CD14-positive monocyte (primary cell): ENCODE measurements around the gene MIF. TPM values are rescaled to one million over a fixed set of nuclear protein-coding genes. Genes with fewer than 3 reads are reported as not detected.

ENCODE experiments used
- DNase-seq, 3 donors: peaks; one replicate each; pipeline ENCODE4 v3.0.0-alpha.2; 2011 to 2022
- H2AFZ ChIP-seq: 2 replicates; pipeline ENCODE4 v1.6.0; 2012; ENCODE audit warnings: mild to moderate bottlenecking, low read depth, low read length, inconsistent platforms; ENCODE audit not compliant: insufficient read depth, poor library complexity, severe bottlenecking
- H3K27ac ChIP-seq, 2 donors: 1 replicate in 1 of 2; 2 replicates in 1 of 2; pipeline ENCODE4 v1.5.1; 2012 to 2013; ENCODE audit warnings: low read length in 2 of 2, control low read depth in 1 of 2, inconsistent platforms in 1 of 2, low read depth in 1 of 2, mild to moderate bottlenecking in 1 of 2
- H3K27me3 ChIP-seq, 2 donors: one replicate each; pipeline versions ENCODE4 v1.6.0 to v1.6.1; 2011 to 2013; ENCODE audit warnings: low read length in 2 of 2; ENCODE audit not compliant: control insufficient read depth in 2 of 2, insufficient read depth in 2 of 2
- H3K36me3 ChIP-seq, 2 donors: replicated peaks in 1 of 2; 1 replicate in 1 of 2; 2 replicates in 1 of 2; pipeline versions ENCODE4 v1.5.1 to v1.6.1; 2012 to 2013; ENCODE audit warnings: low read length in 2 of 2, control low read depth in 1 of 2, inconsistent platforms in 1 of 2, mild to moderate bottlenecking in 1 of 2; ENCODE audit not compliant: insufficient read depth in 2 of 2, control insufficient read depth in 1 of 2
- H3K4me1 ChIP-seq, 2 donors: 1 replicate in 1 of 2; 2 replicates in 1 of 2; pipeline versions ENCODE4 v1.5.1 to v1.6.1; 2012 to 2013; ENCODE audit warnings: low read length in 2 of 2, control low read depth in 1 of 2, inconsistent platforms in 1 of 2, mild to moderate bottlenecking in 1 of 2, moderate library complexity in 1 of 2; ENCODE audit not compliant: insufficient read depth in 2 of 2, control insufficient read depth in 1 of 2
- H3K4me2 ChIP-seq: replicated peaks from 2 replicates; pipeline ENCODE3; 2012; ENCODE audit warnings: low read length, moderate library complexity, mild to moderate bottlenecking; ENCODE audit not compliant: poor library complexity, severe bottlenecking; ENCODE audit errors: extremely low read depth
- H3K4me3 ChIP-seq, 3 experiments: fragments of 200-600 bp in 1 of 3; sonication (generic) in 1 of 3; replicated peaks in 1 of 3; 1 replicate in 2 of 3; 2 replicates in 1 of 3; pipeline ENCODE4 v1.5.1; 2011 to 2013; ENCODE audit warnings: low read length in 3 of 3, mild to moderate bottlenecking in 3 of 3, control low read depth in 2 of 3, low read depth in 2 of 3, inconsistent platforms in 1 of 3, moderate library complexity in 1 of 3
- H3K79me2 ChIP-seq: 2 replicates; pipeline ENCODE4 v1.6.0; 2012; ENCODE audit warnings: mild to moderate bottlenecking, control low read depth, inconsistent platforms, low read length, moderate library complexity; ENCODE audit not compliant: insufficient read depth
- H3K9ac ChIP-seq: 2 replicates; pipeline ENCODE4 v1.6.0; 2017; ENCODE audit warnings: low read length, mild to moderate bottlenecking; ENCODE audit not compliant: insufficient read depth, poor library complexity, severe bottlenecking
- H3K9me3 ChIP-seq, 2 donors: replicated peaks in 1 of 2; 1 replicate in 1 of 2; 2 replicates in 1 of 2; pipeline versions ENCODE4 v1.5.1 to v1.6.1; 2012 to 2013; ENCODE audit warnings: low read length in 2 of 2, control low read depth in 1 of 2; ENCODE audit not compliant: control insufficient read depth in 1 of 2, insufficient read depth in 1 of 2
- H4K20me1 ChIP-seq: 2 replicates; pipeline ENCODE4 v1.6.0; 2012; ENCODE audit warnings: mild to moderate bottlenecking, low read length, control low read depth, moderate library complexity; ENCODE audit not compliant: insufficient read depth
- H3K27ac Mint-ChIP-seq, 7 donors: one replicate each; pipeline ENCODE4 v1.8.0; 2020; ENCODE audit warnings: mild to moderate bottlenecking in 7 of 7, mixed read lengths in 7 of 7, moderate library complexity in 6 of 7, inconsistent platforms in 2 of 7
- H3K27me3 Mint-ChIP-seq, 3 donors: one replicate each; pipeline ENCODE4 v1.8.0; 2021 to 2022; ENCODE audit warnings: low read depth in 3 of 3, mild to moderate bottlenecking in 3 of 3, mixed read lengths in 3 of 3, moderate library complexity in 3 of 3, inconsistent platforms in 1 of 3
- H3K36me3 Mint-ChIP-seq, 2 donors: one replicate each; pipeline ENCODE4 v1.8.0; 2020; ENCODE audit warnings: mixed read lengths in 2 of 2, inconsistent platforms in 1 of 2, mild to moderate bottlenecking in 1 of 2
- H3K4me1 Mint-ChIP-seq: one replicate; pipeline ENCODE4 v1.8.0; 2020; ENCODE audit warnings: mild to moderate bottlenecking, mixed read lengths
- H3K4me3 Mint-ChIP-seq, 2 donors: one replicate each; pipeline ENCODE4 v1.8.0; 2020; ENCODE audit warnings: mild to moderate bottlenecking in 2 of 2, mixed read lengths in 2 of 2, moderate library complexity in 1 of 2
- H3K9me3 Mint-ChIP-seq, 7 donors: one replicate each; pipeline ENCODE4 v1.8.0; 2020 to 2022; ENCODE audit warnings: mixed read lengths in 7 of 7, mild to moderate bottlenecking in 6 of 7, moderate library complexity in 6 of 7, inconsistent platforms in 2 of 7
- CTCF ChIP-seq: fragments of 200-600 bp; IDR thresholded peaks from one replicate; pipeline ENCODE4 v1.8.0; 2022; ENCODE audit warnings: antibody characterized with exemption, mild to moderate bottlenecking
- WGBS: methylation state at CpG from one replicate; pipeline ENCODE4 v1.1.5; 2013; ENCODE audit warnings: missing lambda C conversion rate; ENCODE audit not compliant: insufficient coverage; 5-methylcytosine and 5-hydroxymethylcytosine counted together
- intact Hi-C, 2 donors: fragments of 100-400 bp; cut with micrococcal nuclease; formaldehyde crosslinking; loops; one replicate each; pipeline versions ENCODE4 v1.15.0 to v1.15.1; 2023
- polyA plus RNA-seq, 3 donors: library from polyadenylated mRNA; depleted of rRNA in 1 of 3; unstranded in 2 of 3; stranded (reverse) in 1 of 3; fragments of 300-500 nt in 2 of 3; fragments of >200 nt in 1 of 3; fragmentation: Illumina TruSeq in 2 of 3; gene quantifications; 1 replicate in 2 of 3; 2 replicates in 1 of 3; pipeline ENCODE4 v1.2.3, GENCODE V29; 2012 to 2021

The MIF gene
- polyA plus RNA-seq, 3 donors = 66.4 to 390 (median 338) TPM

GRCh38 chr22:23897320-23897719 lies 3.1 kb downstream of the MIF start:
- Histone ChIP-seq H3K27me3 (no peaks in the 10 kb centered on the region), H3K9me3 (no peaks in the 10 kb centered on the region), H2AFZ (no peak overlapping the region), H3K4me1 (peaks cover 22 to 28% of the 10 kb centered on the region in 2 donors), H3K27ac (no peak overlapping the region), H3K4me2 (no peak overlapping the region), H3K79me2 (peaks cover 8% of the 10 kb centered on the region), H3K36me3 (peaks cover 0 to 15% of the 10 kb centered on the region in 2 donors), H4K20me1 (peaks cover 29% of the 10 kb centered on the region), H3K9ac (no peak overlapping the region), H3K4me3 (no peak overlapping the region)
- WGBS = 92% methylated on average over 3 of the region's 3 CpGs
- Mint-ChIP-seq H3K4me3 (no peak overlapping the region), H3K27me3 (peaks cover 2 to 11% (median 2%) of the 10 kb centered on the region in 3 donors), H3K4me1 (peaks cover 30% of the 10 kb centered on the region), H3K27ac (peak overlapping the region in 1 of 7 donors; percentile 54), H3K9me3 (peaks cover 0 to 12% (median 5%) of the 10 kb centered on the region in 7 donors), H3K36me3 (peaks cover 19 to 21% of the 10 kb centered on the region in 2 donors)
- no peak for DNase-seq
- TF ChIP-seq CTCF = no peak
- intact Hi-C loops = no loop called here

DNA sequence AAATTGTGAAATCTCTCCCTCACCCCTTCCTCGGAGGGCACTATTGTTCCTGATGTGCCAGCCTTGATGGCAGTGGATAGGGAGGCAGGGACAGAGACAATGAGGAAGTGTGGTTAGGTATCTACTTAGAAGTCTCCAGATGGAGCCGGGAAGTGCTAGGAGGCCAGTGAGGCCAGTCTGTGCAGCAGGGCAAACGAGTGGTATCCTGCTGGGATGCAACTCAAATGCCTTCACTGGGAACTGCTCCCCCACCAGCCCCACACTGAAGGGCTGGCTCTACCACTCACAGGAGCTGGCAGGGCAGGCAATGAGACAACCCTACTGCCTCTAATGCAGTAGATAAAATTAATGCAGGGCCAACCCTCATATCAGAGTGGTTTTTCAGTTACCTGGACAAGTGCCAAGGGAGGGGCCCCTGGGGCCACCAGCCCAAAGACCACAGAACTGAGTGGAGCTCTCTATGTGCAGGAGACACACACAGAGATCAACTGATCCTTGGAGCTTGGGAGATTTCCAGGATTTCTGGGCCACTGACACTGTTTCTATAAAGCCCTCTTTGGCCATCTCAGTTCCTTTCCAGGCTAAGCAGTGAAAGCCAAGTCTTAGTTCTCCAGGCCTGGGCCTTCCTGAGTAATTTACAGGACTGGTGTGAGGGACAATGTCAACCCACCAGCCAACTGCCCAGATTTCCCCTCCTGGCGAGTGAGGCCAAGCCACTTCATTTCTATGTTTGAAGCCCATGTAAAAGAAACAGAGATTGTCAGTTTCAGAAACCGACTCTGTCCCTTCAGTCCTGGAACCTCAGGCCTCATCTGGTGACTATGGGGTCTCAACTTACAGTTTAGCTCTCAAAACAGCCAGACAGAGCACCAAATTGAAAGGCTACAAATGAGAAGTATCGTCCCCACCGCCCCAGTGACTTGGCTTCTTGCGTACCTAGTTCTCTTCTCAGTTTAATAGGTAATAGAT lies 4.1 kb downstream of the MIF start:
- WGBS = 65% methylated on average over 4 of the region's 8 CpGs
- Histone ChIP-seq H3K27me3 (no peaks in the 10 kb centered on the region), H4K20me1 (peaks cover 29% of the 10 kb centered on the region), H3K9ac (no peak overlapping the region), H3K27ac (no peak overlapping the region), H3K4me1 (peaks cover 21 to 27% of the 10 kb centered on the region in 2 donors), H3K36me3 (peaks cover 0 to 15% of the 10 kb centered on the region in 2 donors), H3K9me3 (no peaks in the 10 kb centered on the region), H2AFZ (no peak overlapping the region), H3K79me2 (peaks cover 8% of the 10 kb centered on the region), H3K4me2 (no peak overlapping the region), H3K4me3 (no peak overlapping the region)
- peaks cover 2 to 8% (median 2%) of the 10 kb centered on the region in 3 donors for H3K27me3 Mint-ChIP-seq
- no peak for TF ChIP-seq CTCF
- peaks cover 28% of the 10 kb centered on the region for H3K4me1 Mint-ChIP-seq
- no peak for DNase-seq
- no peak overlapping the region for H3K4me3 Mint-ChIP-seq
- intact Hi-C loops = no loop called here
- peaks cover 0 to 12% (median 5%) of the 10 kb centered on the region in 7 donors for H3K9me3 Mint-ChIP-seq
- peak overlapping the region in 2 of 7 donors; percentile 42 to 69 for H3K27ac Mint-ChIP-seq
- peaks cover 19 to 21% of the 10 kb centered on the region in 2 donors for H3K36me3 Mint-ChIP-seq
